HG03064 (cell line): Measurements from ENCODE around the gene METTL24.

Experiments used
- ATAC-seq: cut with Tn5 transposase; IDR thresholded peaks from one replicate; pipeline ENCODE4 v1.9.1; 2021; ENCODE audit warnings: low read depth; ENCODE audit not compliant: unreplicated experiment

METTL24 gene, protein sequence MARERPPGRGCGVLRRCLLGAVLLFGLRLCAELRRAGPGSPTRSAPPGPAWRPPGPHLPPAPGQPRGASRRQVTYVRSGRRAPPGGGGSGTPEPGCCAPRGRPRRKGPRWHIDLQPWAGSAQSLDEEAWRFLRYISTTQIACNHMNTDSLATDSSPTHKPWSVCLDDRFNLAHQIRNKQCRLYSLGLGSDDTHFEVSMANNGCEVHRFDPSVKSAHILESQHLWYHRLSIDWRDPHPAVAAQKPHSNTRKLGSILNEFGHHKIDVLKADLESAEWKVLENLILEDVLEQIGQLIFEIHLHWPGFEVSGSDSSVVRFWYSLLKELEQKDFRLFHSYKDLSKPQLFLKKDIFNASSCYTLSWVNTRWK

DNA sequence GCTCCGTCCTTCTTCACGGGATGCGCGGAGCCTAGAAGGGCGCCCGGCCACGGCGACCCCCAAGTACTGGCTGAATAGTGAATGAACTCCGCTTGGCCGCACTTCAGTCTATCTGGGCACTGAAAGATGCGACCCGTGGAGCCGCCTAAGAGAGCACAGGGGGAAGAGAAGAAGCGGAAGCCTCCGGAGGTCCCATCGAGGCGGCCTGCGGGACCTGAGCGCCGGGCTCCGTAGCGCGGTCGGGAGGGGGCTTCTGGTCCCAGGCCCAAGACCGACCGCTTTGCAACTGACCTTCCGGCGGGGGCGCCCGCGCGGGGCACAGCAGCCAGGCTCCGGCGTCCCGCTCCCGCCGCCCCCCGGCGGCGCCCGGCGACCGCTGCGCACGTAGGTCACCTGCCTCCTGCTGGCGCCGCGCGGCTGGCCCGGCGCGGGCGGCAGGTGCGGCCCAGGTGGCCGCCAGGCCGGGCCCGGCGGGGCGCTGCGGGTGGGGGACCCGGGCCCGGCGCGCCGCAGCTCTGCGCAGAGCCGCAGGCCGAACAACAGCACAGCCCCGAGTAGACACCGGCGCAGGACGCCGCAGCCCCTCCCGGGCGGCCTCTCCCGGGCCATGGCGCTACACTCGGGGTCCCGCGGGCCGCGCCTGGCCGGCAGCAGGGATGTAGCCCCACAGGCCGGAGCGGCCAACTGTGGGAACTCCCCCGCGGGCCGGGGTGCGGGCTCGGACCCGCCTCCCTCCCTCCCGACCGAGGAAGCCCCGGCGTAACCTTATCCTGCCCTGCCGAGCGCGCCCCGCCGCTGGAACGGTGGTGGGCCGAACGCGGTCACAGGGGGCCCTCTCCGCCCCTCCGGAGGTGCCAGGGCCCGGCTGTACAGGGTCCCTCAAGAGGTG is at the start of gene METTL24:
Gene METTL24 (minus strand): TSS at position 686 of the 889 bp plus-strand sequence. CDS start 77 bp downstream, at position 609.
- ATAC-seq: no peak

GRCh38 chr6:110404607-110405006 is 46.5 kb upstream of the METTL24 start:
- no peak for ATAC-seq

GRCh38 chr6:110401585-110402176 is 43.5 kb upstream of the METTL24 start:
- no peak for ATAC-seq

DNA sequence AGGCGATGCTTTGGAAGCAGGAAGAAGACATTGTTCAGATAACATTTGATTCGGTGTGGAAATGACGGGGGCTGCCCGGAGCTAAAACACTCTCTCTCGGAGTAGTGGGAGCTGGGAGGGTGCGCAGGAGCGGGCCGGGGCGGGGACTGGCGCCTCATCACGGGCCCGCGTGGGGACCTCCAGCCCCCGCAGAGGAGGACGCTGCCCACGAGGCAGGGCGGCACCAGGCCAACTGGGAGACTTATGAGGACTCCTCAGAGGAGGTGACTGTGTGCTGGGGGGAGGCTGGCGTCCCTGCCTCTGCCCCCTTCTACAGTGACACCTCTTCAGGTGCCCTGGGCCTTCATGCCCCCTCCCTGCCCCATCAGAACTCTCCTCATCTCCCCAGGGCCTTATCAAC is 42.1 kb upstream of the METTL24 start:
- no peak for ATAC-seq

GRCh38 chr6:110399219-110400071 is 41.3 kb upstream of the METTL24 start:
- ATAC-seq: no peak

DNA sequence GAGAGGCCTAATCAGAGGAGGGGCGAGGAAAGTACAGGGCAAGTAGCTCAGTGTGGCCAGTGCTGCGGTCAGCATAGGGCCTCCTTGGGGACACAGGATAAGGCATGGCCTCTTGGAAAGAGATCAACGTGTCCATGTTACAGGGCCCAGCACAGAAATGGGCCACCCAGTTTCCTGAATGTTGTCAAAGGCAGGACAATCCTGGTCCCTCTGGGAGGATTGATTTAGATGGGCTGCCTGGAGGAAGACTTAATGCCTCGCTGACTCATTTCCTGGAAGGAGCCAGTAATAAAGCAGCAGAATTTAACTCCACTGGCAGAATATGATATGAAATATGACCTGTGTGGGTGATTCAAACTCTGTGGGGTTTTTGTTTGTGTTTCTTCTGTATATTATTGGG is 40.6 kb upstream of the METTL24 start:
- ATAC-seq: no peak

- ATAC-seq: no peak
Observed at GRCh38 chr6:110395221-110395620, 37.1 kb upstream of the METTL24 start.

DNA sequence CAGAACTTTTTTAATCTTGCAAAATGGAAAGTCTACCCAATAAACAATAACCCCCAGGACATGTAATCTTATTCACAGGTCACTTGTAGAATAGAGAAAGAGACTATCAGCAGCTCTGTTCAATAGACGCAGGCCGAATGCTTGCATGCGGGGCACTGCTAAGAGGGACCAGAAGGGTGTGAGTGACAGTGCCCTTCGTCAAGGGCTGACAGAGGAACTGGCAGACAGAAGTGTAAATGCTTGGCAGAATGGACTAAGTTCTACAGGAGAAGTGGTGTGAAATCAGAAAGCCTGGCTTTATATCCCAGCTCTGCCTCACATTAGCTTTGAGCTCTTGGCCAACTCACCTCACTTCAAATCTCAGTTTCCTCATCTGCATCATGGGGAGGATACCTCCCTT is 36.3 kb upstream of the METTL24 start:
- ATAC-seq: no peak

DNA sequence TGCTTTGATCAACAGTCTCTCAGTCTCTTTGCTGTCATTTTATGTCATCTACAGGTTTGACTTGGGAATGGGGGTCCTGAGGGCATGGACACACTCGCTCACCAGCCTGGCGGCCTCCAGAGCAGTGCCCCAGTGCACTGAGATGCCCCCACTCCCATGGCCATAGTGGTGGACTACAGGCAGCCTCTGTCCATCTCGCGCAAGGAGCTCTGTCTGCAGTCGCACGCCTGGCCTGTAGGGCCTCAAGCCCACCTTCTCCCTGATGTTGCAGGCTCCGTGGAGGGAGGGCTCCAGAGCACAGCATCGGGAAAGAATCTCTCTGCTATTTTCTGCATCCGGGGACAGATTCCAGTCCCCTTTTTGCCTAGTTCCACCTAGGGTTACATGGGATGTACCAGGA is 34.6 kb upstream of the METTL24 start:
- ATAC-seq: no peak

DNA sequence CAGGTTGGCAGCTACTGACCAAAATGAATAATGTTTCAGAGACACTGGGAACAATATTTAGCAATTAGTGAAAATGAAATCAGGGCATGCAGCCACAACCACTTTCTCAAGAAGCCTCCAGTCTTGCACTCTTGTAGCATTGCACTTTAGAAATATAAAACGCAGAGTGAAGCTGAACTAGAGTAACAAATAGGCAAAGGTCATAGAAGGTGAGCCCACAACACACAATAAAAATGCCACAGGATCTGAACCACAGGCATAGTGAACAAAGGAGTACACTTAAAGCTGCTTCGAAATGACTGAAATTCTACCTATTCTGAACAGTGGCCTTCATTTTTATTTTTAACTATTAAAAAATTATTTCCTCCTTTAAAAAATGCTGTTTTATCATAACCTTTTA is 32.3 kb upstream of the METTL24 start:
- ATAC-seq: no peak

- no peak for ATAC-seq
Observed at GRCh38 chr6:110389689-110390382, 31.7 kb upstream of the METTL24 start.

DNA sequence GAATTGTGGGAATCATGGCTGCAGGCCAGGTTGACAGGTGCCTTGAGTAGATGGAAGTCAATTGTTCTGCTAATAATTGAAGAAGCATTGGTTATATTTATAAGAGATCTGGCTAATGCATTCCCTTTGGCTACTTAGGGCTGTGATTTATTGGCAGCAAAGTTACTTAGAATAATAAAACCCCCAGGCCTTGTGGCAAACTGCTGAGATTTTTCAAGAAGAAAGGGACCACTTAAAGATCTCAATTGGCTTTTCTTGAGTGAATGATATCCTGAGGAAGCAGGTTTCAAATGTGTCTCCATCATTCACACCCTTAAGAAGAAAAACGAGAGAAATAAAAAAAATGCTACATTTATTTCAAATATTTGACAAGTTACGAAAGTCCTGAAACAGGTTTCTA is 29.8 kb upstream of the METTL24 start:
- no peak for ATAC-seq

DNA sequence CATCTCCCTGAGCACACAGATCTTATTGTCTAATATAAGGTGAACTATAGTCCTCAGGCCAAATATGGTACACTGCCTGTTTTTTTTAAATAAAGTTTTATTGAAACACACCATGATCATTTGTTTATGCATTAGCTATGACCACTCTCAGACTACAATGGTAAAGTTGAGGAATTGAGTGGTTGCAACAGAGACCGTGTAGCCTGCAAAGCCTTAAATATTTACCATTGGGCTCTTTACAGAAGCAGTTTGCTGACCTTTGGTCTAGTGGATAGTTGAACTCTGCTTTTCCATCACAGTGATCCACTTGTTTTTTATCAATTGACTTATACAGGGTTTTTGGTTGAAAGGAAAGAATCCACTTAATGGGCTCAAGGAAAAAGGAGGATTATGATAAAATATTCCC is 27.3 kb upstream of the METTL24 start:
- ATAC-seq: no peak

DNA sequence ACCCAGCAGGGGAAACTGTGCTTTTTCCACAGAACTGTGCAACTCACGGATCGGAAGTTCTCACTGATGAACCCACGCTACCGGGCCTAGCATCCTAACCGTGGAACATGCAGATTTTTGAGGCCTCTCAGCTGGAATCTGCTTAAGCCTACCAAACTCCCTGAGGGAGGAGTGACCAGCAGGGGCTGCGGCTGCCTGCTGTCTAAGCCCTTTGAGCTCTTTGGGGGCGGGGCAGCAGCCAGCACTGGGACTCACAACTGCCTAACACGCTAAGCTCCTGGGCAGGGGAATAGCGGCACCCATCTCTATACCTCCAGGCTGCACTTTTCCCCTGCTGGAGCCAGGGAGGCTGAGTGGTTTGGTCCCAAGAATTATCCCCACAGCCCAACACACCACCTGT is 20.4 kb upstream of the METTL24 start:
- no peak for ATAC-seq

DNA sequence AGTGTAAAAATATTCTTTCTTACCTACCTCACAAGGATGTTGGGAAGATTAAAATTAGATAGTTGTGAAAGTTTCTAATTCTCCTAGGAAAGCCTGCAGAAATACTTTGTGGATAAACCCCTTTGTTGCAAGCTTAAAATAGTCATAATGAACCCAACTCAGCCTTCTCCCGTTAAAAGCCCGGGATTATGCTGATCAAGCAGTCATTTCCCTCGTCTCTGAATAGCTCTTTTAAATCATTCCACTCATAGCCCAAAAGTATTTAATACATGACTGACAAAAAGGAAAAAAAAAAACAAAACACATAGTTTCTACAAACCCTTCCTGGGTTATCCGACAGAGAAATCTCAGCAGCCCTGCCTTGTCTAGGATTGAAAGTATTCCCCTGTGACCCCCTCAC is 10.9 kb upstream of the METTL24 start:
- no peak for ATAC-seq

- no peak for ATAC-seq
Observed at GRCh38 chr6:110368284-110368683, 10.1 kb upstream of the METTL24 start.

DNA sequence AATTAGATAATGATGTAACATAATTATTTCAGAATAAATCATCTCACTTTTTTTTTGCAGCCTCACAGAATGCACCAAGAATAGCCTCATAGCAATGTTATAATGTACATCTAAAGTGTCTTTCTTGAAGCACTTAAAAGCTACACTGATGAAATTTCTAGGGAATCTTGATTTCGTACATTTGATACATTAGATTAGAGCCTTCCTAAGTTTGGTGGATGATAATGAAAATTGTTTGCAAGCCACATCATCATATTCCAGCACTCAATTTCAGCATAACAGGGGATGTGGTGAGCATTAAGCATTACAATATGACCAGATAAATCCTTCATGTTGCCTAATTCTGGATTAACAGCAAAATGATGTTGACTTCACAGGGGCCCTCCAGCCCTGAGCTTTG is 9.7 kb upstream of the METTL24 start:
- ATAC-seq: no peak

DNA sequence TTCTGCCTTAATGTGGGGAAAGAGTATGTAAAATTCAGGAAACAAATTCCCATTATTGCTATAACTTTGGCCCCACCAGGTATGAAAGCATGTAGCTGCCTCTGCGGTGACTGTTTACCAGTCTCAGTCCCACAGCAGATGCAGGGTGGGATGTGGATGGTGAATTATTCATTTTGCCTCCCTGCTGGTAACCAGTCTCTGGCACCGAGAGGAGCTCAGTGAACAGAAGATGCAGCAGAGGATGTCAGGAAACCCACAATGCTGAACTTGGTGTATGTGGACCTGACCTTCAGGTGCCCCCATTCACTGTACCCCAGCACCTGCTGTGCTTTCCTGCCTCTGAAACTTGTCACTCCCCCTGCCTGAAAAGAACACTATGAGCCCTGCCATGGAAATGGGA is 8.8 kb upstream of the METTL24 start:
- no peak for ATAC-seq

DNA sequence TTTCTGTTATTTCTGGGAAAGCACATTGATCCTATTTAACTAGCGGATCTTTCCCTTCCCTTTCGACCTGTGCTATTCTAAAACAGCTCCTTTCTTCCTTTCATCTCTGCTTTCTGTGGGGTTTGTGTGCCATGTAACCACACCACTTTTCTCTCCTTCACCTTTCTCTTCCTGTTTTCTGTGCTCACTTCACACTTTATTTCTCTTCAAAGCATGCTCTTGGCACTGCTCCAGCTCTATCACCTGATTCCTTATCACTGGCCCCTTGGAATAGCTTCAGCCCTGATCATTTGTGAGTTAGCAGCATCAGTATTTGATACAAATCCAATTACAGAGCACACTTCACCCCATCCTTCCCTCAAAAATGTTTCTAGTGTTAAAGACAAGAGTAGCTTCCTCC is 8.1 kb upstream of the METTL24 start:
- no peak for ATAC-seq
